Effector CD8-positive, alpha-beta T cell (primary cell): ENCODE data around the gene SSC5D.

ENCODE experiments used
- DNase-seq: peaks from one replicate; lab custom pipeline; 2025; lab: John Stamatoyannopoulos, UW

SSC5D gene

DNA sequence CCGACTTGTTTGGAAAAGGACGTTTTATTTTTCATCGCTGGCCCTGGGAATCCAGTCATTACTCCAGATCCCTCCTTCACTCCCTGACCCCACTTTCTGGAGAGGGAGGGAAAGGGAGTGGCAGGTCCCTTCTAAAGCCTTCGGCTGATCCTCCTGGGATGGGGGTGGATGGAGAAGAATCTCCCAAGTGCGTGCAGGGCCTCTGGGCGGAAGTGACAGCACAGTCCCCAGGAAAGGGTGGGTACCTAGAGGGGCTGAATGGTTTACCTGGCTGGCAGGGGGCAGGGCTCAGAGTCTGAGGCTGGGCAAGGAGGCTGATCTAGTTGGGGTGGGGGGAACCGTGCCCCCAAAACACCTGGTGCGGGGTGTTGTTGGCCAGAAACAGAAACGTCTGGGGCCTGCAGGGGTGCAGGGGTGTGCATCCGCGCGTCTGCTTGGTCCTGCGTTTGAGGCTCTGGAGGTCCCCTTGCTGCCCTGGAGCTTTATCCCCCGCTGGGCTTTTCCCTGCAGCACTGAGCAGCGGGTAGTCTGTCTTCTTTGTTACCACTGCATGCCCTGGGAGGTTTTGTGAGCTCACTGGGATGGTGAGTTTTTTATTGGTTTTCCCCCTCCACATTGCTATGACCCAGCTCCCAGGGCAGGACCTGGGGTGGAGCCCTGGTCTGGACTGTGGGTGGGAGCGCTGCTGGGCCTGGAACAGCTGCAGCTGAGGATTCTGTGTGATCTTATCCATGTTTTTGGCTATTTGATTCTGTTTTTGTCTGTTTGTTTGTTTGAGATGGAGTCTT, 14.8 kb upstream of the SSC5D start:
- no peak for DNase-seq

DNA sequence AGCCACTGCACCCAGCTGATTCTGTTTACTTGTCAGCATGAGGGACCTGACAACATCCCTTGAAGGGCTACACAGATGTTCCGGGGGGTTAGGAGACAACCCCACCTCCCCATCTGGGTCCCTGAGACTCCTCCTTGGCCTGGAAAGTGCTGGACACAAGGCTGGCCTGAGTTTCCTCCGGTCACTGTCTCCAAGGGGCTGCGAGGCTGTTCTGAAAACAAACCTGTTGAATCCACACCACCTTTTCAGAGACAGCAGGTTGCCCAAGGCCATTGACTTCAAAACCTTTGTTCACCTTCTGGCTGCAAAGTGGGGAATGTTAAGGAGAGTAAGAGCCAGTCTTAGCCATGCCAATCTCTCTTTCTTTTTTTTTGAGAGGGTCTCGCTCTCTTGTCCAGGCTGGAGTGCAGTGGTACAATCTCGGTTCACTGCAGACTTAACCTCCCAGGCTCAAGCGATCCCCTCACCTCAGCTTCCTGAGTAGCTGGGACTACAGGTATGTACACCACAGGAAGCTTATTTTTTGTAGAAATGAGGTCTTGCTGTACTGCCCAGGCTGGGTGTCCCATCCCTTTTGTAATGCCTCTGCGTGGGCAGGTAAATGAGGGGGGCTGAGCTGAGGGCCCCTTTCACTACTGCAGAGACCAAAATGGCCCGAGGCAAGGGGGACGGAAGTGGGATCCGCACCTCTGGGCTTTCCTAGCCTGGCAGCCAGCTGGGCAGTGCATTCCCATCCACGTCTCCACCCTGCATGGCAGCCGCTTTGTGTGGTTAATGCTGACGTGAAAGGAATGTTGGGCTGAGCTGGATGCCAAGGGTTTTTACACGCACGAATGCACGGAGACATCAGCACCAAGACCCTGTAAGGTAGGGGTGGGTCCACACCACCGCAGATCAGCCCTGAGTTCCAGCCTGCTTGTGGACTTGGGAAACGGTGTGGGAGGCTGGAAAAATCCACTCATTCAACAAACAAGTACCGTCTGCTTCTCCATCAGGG, 13.7 kb upstream of the SSC5D start:
- DNase-seq: no peak

- peak; percentile 94 for DNase-seq
Observed at GRCh38 chr19:55476100-55476775, 12.0 kb upstream of the SSC5D start, which contains the start of gene ZNF628. TSS of gene ZNF628 (plus strand) at chr19:55476617. CDS start at chr19:55479911, 3,294 bp downstream.

GRCh38 chr19:55477905-55478304, 10.3 kb upstream of the SSC5D start:
- no peak for DNase-seq

- no peak for DNase-seq
Observed at GRCh38 chr19:55478364-55478763, 9.9 kb upstream of the SSC5D start.

GRCh38 chr19:55479045-55479444, 9.2 kb upstream of the SSC5D start:
- no peak for DNase-seq

- DNase-seq: no peak
Observed at GRCh38 chr19:55479451-55480230, 8.6 kb upstream of the SSC5D start.

GRCh38 chr19:55481148-55481793, 7.0 kb upstream of the SSC5D start:
- DNase-seq: no peak

GRCh38 chr19:55481794-55482155, 6.5 kb upstream of the SSC5D start:
- DNase-seq: no peak

GRCh38 chr19:55482156-55482961, 5.9 kb upstream of the SSC5D start:
- no peak for DNase-seq

DNA sequence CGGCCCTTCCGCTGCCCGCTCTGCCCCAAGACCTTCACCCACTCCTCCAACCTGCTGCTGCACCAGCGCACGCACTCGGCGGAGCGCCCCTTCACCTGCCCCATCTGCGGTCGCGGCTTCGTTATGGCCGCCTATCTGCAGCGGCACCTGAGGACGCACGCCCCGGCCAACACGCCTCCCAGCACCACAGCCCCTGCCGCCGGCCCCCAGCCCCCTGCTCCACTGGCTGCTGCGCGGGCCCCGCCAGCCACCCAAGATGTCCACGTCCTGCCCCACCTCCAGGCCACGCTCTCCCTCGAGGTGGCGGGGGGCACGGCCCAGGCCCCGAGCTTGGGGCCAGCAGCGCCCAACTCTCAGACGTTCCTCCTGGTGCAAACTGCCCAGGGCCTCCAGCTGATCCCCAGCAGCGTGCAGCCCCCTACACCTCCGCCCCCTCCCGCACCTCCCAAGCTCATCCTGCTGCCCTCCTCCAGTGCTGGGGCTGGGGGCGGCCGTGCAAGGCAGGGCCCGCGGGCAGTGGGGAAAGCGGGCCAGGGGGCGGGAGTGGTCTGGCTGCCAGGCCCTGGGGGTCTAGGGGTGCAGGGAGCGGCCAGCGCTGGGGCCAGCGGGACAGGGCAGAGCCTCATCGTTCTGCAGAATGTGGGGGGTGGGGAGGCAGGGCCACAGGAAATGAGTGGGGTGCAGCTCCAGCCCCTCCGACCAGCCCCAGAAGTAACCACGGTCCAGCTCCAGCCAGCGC, 5.1 kb upstream of the SSC5D start:
- DNase-seq: no peak

DNA sequence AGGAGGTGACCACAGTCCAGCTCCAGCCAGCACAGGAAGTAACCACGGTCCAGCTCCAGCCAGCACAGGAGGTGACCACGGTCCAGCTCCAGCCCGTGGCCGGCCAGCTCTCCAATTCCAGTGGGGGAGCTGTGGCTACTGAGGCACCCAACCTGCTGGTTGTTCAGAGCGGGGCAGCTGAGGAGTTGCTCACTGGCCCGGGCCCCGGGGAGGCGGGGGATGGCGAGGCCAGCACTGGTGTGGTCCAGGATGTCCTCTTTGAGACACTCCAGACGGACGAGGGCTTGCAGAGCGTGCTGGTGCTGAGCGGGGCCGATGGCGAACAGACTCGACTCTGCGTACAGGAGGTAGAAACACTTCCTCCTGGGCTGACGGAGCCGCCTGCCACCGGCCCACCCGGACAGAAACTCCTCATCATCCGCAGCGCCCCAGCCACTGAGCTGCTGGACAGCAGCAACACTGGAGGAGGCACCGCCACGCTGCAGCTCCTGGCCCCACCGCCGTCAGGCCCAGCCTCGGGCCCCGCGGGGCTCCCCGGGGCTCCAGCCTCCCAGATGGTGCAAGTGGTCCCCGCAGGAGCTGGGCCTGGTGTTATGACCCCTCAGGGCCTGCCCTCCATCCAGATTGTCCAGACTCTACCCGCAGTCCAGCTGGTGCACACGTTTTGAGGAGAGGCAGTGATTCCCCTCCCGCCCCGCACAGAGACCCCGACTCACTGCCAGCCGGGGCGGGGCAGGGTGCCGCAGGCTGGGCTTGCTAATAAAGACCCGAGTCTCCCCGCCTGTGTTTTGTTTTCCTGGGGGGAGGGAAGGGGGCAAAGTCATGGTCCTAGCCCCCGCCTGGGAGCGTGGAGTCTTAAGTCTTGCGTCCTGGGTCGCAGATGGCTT, 4.3 kb upstream of the SSC5D start:
- no peak for DNase-seq

DNA sequence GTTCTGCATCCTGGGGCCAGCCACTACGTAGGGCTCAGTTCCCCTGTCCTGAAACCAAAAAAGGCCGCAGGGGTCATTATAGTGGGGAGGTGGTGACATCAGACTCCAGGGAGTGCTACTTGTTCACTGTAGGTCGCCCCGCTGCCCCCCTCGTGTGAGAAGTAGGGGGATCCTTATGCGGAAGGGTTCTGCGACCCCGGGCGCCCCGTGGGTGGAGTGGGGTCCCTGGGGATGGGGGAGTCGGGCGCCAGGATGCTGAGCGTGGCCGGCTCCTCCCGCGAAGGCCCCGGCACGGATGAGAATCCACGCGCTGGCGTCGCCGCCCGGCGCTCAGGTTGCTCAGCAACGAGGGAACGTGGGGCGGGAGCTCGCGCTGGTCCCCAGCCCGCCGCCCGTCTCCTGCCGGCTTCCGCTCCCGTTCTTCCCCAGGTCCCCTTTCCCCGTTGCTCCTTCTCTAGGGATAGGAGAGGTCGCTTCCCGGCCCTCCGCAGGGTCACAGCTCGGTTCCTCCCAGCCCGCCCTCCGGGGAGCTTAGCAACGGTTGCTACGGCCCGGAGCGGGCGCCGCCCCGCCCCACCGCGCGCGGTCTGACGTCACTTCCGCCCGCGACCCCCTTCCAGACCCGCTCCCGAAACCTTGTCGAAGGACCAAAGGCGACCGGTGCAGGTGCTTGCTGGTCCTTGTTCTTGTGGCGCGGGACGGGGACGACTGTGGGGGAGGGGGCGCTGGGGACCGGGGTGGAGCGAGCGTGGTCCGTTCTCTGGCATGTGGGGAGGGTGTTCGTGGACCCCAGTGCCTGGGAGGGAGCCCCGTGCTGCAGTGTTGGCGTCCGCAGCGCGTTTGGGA, 3.4 kb upstream of the SSC5D start, which contains the start of gene NAT14:
Gene NAT14 (plus strand): TSS at position 596 of the 846 bp plus-strand sequence. CDS start 521 bp downstream, outside the sequence.
- peak; percentile 61 for DNase-seq

DNA sequence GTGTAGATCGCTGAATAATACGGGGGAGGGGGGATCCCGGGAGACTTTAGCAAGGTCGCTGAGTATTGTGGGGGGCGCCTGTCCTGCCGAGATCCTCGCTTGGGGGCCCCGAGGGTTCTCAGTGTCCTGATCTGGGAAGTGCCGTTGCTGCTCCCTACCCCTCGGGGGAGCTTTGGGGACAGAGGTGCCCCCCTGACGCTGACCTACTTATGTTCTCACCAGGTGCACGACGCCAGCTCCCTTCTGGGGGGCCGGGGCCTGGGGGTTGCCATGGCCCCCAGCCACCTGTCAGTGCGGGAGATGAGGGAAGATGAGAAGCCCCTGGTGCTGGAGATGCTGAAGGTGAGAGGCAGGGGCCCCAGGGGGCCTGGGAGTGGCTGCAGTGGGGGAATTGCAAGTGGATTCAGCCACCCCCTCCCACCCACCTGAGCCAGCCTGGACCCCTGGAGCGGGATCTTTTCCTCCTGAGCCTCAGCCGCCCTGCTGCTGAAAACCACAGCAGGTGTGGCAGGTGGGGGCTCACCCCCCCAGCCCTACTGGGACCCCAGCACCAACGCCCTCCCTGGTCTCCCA, 2.7 kb upstream of the SSC5D start:
- DNase-seq: no peak

DNA sequence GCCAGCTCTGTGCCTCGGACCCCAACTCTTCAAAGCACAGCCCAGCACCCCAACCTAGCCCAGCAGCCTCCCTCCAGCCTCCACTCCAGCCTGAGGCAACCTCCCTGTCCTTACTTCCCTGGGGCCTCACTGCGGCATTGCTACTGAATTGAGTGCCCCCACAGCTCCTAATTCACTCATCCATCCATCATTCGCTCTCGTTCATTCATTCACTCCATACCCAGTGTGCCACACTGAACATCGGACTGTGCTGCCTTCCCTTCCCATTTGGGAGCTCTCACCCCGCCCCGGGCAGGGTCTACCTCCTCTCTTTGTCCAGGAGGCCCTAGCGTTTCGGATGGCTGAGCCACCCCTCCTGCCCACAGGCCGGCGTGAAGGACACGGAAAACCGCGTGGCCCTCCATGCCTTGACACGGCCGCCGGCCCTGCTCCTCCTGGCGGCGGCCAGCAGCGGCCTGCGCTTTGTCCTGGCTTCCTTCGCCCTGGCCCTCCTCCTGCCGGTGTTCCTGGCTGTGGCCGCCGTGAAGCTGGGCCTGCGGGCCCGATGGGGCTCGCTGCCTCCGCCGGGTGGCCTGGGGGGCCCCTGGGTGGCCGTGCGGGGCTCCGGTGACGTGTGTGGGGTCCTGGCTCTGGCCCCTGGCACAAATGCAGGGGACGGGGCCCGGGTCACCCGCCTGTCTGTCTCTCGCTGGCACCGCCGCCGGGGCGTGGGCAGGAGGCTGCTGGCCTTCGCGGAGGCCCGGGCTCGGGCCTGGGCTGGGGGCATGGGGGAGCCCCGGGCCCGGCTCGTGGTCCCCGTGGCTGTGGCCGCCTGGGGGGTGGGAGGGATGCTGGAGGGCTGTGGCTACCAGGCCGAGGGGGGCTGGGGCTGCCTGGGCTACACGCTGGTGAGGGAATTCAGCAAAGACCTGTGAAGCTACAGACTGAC, 1.9 kb upstream of the SSC5D start:
- DNase-seq: no peak
